GM10847 (cell line): ENCODE measurements around the gene ADGRD1.

ENCODE experiments used
- POLR2A ChIP-seq: IDR thresholded peaks from 2 replicates; pipeline ENCODE4 v1.6.1; 2011; ENCODE audit not compliant: insufficient read length; ENCODE audit errors: extremely low read depth

Gene ADGRD1

DNA sequence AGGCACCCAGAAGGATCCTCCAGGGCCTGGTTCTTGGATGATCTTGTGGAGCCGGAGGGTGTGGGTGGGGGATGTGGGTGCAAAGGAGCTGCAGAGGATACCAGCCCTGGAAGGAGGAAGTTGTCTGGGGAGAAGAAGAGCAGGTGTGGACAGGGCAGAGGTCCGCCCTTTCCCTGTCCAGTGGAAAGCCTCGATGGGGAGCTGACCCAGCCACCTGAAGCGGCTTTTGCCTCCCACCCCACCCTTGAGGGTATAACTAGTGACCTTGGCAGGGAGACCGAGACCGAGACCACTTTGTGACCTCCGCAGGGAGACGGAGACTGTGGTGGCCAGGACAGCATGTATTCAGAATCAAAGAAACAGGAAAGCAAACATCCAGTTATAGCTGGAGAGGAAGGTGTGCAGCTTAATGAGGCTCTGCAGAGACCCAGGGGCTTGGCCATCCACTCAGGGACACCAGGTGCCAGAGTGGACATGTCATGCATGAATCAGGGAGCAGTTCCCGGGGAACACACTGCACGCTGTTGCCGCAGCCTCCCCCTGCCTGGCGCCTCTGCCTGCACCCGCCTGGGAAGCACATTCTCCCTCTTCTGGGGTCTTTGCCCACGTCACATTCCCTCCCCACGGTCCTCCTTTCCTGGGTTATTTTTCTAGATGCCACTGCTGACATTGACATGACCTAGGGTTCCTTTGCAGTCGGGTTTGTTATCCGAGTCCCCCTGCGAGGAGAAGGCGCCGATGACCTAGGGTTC lies 87.7 kb downstream of the ADGRD1 start:
- TF ChIP-seq POLR2A: no peak

DNA sequence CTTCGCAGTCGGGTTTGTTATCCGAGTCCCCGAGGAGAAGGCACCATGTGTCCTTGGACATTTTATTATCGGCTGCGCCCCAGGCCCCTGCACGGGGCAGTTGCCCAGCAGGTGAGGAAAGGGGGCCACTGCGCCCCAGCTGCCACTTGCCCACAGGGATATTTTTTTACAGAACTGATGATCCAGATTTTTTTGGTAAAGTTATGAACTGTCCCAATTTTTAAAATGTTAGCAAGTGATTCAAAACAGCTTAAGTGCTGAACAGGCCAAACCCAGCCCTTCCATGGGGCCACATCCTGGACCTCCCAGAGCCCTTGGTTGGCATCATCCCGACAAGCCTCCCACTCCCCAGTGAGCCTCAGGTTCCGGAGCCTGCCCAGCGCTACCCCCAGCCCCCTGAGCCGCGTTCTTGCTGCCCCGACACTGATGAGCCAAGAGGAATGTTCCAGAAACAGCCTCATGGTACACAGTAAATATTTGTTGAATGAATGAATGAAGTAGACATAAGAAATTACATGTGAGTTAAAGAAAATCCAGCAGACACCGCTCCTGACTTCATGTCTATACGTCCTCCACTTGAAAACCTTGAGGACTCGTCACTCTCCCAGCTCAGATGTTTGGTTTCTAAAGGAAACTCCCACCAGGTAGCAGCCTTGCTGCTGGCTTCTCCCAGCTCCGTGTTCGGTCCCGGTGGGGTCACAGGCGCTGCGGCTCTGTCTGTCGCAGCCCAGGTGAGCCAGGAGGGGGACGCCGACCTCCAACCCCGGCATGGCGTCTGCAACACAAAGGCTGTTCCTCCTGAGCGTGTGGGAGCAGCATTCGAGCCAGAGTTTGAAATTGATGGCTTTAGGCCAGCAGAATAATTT lies 88.5 kb downstream of the ADGRD1 start:
- no peak for TF ChIP-seq POLR2A

DNA sequence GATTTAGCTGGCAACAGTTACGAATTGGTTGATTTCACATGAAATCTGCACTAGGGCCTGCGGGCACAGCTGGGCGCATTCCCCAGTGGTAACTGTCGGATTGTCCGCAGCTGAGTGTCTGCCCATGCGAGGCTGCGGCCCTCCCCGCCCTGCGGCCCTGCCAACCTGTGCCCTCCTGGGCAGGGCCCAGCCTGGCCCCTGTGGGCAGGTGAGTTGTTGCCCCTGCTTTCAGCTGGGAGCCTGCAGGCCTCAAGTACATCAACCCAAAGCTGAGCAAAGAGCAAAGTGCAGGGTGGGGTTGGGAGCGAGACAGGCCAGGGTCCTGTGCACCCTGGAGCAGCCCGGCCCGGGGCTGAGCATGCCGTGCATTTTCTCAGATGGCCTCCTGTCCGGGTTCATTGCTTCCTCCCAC lies 89.1 kb downstream of the ADGRD1 start:
- TF ChIP-seq POLR2A: no peak

DNA sequence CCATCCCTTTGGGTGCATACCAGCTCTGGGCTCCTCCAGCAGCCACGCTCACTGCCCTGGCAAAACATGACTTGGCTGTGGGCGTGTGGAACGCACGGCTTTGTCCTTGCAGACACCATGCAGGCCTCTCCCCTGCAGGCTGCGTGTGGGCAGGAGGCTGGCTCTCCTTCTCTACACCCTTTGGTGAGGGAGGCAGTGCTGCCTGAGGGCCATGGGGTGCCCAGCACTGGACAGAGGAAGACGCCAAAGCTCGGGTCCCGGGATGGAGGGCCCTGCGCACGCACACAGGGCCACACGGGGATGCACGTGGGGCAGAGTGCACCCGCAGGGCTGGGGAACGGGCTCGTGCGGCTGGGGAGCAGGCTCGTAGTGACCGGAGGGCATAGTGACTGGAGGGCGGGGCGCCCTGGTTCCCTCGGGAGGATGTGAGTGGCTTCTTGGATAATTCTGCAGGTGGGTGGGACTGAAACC lies 89.7 kb downstream of the ADGRD1 start:
- TF ChIP-seq POLR2A: no peak

DNA sequence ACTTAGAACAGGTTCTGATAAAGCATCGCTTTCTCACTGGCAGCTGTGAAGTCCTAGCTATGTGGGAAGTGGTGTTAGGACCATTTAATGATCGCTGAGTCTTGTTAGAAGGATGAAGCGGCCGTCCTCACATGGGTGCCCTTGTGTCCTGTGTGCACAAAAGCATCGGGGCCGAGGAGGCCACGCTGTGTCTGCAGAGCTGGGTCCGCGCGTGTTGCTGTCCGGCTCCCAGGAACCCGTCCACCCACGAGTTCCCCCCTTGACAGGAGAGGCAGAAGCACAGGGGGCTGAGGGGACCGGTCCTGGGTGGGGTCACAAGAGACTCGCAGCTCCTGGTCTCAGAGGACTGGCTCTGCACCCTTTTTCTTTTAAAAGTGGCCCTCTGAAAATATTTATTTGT lies 90.4 kb downstream of the ADGRD1 start:
- no peak for TF ChIP-seq POLR2A

DNA sequence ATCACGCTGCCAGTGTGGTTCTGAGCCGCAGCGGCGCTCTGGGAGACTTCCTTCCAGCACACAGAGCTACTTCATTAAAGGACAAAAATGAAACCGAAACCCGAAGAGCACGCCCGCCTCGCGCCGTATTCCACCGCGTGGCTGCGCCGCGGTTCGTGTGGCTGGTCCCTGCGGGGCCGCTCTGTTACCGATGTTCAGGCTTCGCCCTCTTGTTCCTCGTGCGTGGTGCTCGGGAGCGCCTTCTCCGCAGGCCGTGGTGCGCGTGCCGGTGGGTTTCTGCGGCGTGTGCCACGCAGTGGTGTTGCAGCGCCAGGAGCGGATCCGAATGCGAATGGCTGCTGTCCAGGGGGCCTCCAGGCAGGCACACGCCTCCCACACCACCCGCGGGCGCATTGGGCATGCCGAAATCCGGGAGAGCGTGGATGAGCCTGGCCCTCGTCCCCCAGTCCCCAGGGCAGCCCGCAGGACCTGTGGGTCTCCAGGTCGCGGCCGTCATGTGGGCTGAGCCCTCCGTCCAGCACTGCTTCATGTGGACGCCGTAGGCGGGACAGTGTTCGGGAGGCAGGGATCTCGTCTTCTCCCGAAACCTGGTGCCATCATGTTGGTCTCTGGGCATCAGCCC lies 91.2 kb downstream of the ADGRD1 start:
- no peak for TF ChIP-seq POLR2A

DNA sequence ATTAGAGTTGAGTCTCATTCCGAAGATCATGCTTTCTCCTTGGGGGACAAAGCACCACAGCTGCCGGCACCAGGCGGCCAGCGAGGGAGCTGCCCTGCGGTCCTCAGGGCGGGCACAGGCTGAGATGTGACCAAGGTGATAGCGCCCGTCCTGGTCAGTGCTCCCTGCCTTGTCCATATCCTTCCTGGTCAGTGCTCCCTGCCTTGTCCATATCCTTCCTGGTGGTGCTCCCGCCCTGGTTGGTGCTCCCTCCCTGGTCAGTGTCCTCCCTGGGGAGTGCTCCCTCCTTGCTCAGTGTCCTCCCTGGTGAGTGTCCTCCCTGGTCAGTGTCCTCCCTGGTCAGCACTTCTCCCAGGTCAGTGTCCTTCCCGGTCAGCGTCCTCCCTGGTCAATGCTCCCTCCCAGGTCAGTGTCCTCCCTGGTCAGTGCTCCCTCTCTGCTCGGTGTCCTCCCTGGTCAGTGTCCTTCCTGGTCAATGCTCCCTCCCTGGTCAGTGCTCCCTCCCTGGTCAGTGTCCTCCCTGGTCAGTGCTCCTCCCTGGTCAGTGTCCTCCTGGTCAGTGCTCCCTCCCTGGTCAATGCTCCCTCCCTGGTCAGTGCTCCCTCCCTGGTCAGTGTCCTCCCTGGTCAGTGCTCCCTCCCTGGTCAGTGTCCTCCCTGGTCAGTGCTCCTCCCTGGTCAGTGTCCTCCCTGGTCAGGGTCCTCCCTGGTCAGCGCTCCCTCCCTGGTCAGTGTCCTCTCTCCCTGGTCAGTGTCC lies 92.2 kb downstream of the ADGRD1 start:
- no peak for TF ChIP-seq POLR2A

DNA sequence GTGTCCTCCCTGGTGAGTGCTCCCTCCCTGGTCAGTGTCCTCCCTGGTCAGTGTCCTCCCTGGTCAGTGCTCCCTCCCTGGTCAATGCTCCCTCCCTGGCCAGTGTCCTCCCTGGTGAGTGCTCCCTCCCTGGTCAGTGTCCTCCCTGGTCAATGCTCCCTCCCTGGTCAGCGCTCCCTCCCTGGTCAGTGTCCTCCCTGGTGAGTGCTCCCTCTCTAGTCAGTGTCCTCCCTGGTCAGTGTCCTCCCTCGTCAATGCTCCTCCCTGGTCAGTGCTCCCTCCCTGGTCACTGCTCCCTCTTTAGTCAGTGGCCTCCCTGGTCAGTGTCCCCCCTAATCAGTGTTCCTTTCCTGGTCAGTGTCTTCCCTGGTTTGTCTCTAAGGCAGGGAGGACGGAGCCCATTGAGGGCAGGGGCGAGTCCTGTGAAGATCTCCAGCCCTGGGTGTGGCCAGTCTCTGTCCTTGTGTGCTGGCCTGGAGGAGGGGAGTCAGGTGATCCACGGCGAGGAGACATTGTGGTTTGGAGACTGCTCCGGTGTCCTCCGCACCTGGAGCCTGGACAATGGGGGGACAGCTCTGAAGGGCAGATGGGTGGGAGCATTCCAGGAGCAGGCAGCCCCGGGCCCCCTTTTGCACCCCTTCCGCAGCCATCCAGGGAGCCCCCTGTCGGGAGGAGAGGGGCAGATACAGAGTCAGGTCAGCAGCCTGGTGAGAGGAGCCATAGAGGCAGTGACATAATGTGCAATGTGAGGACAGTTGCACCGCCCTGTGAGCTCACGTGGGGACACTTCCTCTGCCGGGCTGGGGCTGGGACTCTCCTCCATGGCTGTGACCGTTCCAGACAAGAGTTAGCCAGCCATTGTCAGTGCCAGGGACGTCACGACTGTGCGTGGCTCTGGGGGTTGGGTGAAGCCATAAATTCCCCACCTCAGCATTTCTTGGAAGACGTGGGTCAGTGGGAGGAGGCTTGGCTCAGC lies 93.4 kb downstream of the ADGRD1 start:
- TF ChIP-seq POLR2A: no peak

DNA sequence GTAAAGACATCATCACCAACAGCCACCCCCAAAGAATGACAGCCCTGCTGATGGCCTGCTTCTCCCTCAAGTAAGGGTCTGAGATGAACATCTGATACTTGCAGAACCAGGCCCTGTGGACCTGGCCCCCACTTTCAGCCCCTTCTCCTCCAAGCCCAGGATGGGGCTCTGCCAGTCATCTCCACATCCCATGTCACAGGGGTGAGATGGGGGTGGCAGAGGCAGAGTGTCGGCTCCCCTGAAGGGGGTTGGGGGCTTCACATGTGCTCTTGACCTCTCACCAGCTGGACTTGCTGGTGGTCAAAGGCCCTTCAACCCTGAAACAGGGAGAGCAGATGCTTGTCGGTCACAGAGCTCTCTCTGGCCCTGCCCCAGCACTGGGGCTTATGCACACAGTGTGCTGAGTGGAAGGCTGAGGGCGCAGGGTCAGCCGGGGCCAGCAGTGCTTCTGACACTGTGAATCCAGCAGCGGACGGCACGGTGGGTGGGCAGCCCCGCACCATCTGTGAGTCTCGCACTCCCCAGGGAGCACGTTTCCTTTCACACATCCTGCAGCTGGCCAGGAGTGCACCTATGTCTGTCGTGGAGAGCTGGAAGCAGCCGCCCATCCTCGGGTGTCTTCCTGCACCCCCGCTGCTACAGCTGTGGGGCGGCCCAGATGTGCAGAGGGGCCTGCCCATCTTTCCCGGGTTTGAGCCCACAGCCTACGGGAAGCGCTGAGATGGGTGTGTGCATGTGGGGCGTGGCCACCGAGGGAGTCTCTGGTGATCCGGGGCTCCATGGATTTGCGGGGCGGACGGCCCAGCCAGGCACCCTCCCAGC lies 94.3 kb downstream of the ADGRD1 start:
- no peak for TF ChIP-seq POLR2A

DNA sequence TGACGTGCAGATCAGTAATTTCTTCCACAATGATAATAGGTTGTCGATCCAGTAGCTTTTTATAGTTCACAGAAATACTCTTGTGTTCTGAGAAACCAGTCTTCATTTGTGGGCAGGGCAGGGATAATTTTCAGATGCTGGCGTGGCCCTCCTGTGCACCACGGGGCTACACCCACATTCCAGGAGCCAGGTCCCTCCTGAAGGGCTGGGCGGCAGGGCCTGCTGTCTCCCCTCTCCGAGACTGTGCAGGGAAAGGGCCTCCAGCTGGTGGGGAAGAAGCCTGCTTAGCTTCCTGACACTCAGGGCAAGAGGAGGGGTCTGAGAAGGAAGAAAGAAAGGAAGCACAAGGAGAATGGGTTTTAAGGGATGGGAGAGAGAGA lies 94.9 kb downstream of the ADGRD1 start:
- TF ChIP-seq POLR2A: no peak

DNA sequence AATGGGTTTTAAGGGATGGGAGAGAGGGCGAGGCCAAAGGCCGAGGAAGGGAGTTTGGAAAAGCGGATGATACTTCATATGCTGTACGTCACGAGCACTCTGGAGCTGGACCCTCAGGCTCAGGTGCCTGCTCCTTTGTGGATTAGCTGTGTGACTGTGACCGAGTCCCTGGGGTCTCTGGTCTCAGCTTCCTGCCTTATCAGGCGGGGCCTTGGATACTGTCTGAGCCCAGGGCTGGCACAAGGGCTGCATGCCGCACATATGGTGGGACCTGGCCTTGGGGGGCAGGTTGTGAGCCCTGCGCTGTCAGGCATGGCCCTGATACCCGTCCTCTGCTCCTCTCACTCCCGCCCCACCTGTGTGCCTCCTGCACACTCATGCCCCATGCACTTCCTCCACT lies 95.3 kb downstream of the ADGRD1 start:
- no peak for TF ChIP-seq POLR2A

DNA sequence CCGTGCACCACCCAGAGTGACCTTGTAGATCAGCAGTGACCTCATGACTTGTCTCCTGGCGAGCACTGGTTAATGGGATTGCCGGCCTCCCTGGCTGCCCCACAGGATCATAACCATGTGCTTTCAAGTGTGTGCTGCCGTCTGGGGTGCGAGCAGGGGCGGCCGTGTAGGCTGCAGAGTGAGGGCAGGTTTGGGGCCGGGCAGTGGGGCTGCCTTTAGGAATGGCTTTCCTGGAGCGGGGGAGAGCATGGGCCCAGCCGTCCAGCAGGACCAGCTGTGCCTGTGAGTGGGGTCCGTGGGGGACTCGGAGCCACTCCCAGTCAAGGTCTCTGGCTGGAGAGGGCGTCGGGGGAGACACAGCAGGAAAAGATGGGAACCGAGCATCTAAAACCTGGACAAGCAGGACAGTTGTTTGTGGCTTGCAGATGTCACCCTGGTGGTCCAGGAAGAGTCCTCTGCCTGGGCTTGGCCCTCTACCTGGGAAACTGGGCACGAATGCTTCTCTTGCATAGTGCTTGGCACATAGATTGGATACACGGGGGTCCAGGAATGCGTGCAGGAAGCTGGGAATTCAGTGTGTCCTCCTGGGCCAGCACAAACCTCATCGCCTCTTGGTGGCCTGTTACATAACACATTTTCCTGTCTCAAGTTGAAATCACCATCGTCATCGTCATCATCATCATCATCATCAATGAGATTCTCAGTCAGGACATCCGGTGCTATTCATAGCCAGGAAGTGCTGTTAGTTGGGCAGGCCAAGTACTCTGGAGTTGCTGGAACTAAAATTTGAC lies 96.0 kb downstream of the ADGRD1 start:
- TF ChIP-seq POLR2A: no peak
